Adrenal gland (tissue), 12 donors: ENCODE results near the gene TSC22D4. TPM values are rescaled to one million over a fixed set of nuclear protein-coding genes. Genes with fewer than 3 reads are reported as not detected.

Source experiments
- DNase-seq, 7 donors: peaks; one replicate each; pipeline ENCODE4 v3.0.0-alpha.2; 2019 to 2020
- H3K27ac ChIP-seq, 5 donors: fragments of 200-600 bp; sonication (generic) in 4 of 5; 1 replicate in 3 of 5; 2 replicates in 2 of 5; pipeline versions ENCODE4 v1.5.1 to v1.8.0; 2016 to 2020; ENCODE audit warnings: mild to moderate bottlenecking in 1 of 5
- H3K27me3 ChIP-seq: fragments of 200-600 bp; 2 replicates; pipeline ENCODE4 v1.8.0; 2021
- H3K36me3 ChIP-seq, 2 donors: fragments of 200-600 bp; replicated peaks in 1 of 2; 1 replicate in 1 of 2; 2 replicates in 1 of 2; pipeline versions ENCODE4 v1.5.1 to v1.8.0; 2018 to 2022
- H3K4me1 ChIP-seq, 2 donors: fragments of 200-600 bp; replicated peaks in 1 of 2; 1 replicate in 1 of 2; 2 replicates in 1 of 2; pipeline versions ENCODE4 v1.5.1 to v1.8.0; 2018 to 2021
- H3K4me3 ChIP-seq, 4 donors: fragments of 200-600 bp; sonication (generic) in 3 of 4; one replicate each; pipeline ENCODE4 v1.5.1; 2016 to 2018
- H3K9me3 ChIP-seq, 3 donors: fragments of 200-600 bp; sonication (generic) in 1 of 3; replicated peaks in 1 of 3; 1 replicate in 2 of 3; 2 replicates in 1 of 3; pipeline versions ENCODE4 v1.5.1 to v1.8.0; 2016 to 2021
- CTCF ChIP-seq, 6 experiments: fragments of 450-650 bp in 4 of 6; fragments of 200-600 bp in 2 of 6; sonication (generic) in 1 of 6; IDR thresholded peaks; 1 replicate in 5 of 6; 2 replicates in 1 of 6; pipeline versions ENCODE4 v1.5.1 to v1.8.0; 2016 to 2021; ENCODE audit warnings: antibody characterized with exemption in 6 of 6, mild to moderate bottlenecking in 2 of 6, moderate library complexity in 1 of 6
- POLR2A ChIP-seq, 2 donors: fragments of 450-650 bp; IDR thresholded peaks; one replicate each; pipeline ENCODE4 v1.6.1; 2017; ENCODE audit warnings: antibody characterized with exemption in 2 of 2, mild to moderate bottlenecking in 2 of 2, moderate library complexity in 1 of 2
- WGBS, 4 donors: extraction: QIAGEN DNeasy Blood & Tissue Kit in 2 of 4; methylation state at CpG; one replicate each; pipeline versions ENCODE4 v1.1.5 to v1.1.7; 2013 to 2017; 5-methylcytosine and 5-hydroxymethylcytosine counted together
- intact Hi-C, 2 donors: fragments of 100-400 bp; cut with DNase I; formaldehyde crosslinking; loops; one replicate each; pipeline versions ENCODE4 v1.14.1 to v1.15.0; 2022 to 2023
- polyA plus RNA-seq, 3 donors: library from polyadenylated mRNA; stranded (reverse); fragments of 200-250 nt in 2 of 3; fragments of 350-450 nt in 1 of 3; fragmentation: Illumina TruSeq in 1 of 3; extraction: RNeasy Lipid Tissue Mini Kit (QIAGEN cat#74804) in 1 of 3; gene quantifications; one replicate each; pipeline ENCODE4 v1.2.3, GENCODE V29; 2013 to 2014
- total RNA-seq, 9 donors: library from RNA; depleted of rRNA in 4 of 9; stranded (reverse); fragments of >200 nt in 4 of 9; fragments of 120-200 nt in 1 of 9; fragmentation: NEBNext Ultra II Directional in 1 of 9; extraction: Animal tissue kit (Norgen Biotek cat#: 25700) in 1 of 9; gene quantifications; one replicate each; pipeline versions ENCODE4 v1.1.0 to v1.2.4, GENCODE V29; 2013 to 2023
- donor health status: healthy with polysubstance abuse.
- donor health status: Bipolar disorder and iron deficiency.
- donor health status: DM: yes; HTN: yes; CAD: no.
- donor health status: DM: no; HTN: no; CAD: no.
- donor health status: DM: no; HTN: no; CAD: no.
- donor health status: DM: yes; HTN: yes; CAD: no.

The TSC22D4 gene
- total and polyA plus RNA-seq, 12 donors = 11.2 to 96.1 (median 60.7) TPM

DNA sequence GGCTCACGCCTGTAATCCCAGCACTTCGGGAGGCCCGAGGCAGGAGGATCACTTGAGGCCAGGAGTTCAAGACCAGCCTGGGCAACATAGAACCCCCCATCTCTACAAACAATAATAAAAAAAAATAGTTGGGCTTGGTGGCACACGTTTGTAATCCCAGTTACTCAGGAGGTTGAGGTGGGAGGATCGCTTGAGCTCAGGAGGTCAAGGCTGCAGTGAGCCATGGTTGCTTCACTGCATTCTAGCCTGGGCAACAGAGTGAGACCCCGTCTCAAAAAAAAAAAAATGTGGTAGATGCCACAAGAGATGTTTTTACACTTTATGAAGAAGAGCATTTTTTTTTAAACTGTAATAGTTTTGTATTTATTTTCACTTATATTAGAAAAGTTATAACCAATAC is 17.5 kb upstream of the TSC22D4 start:
- no peaks in the 10 kb centered on the region for H3K36me3 ChIP-seq
- TF ChIP-seq CTCF (IDR thresholded peaks at IDR 0.05) (no peak), POLR2A (IDR thresholded peaks at IDR 0.05) (no peak)
- intact Hi-C loops = no loop called here
- H3K9me3 ChIP-seq = no peaks in the 10 kb centered on the region
- H3K27ac ChIP-seq = no peak overlapping the region
- DNase-seq = no peak
- WGBS, 4 donors = 70 to 75% (median 73%) methylated on average over 6 of the region's 6 CpGs
- no peak overlapping the region for H3K4me3 ChIP-seq
- no peaks in the 10 kb centered on the region for H3K27me3 ChIP-seq
- H3K4me1 ChIP-seq = no peaks in the 10 kb centered on the region

- 45 to 52% (median 47%) methylated on average over 18 to 56 of the region's 56 CpGs for WGBS, 4 donors
- Histone ChIP-seq H3K9me3 (no peaks in the 10 kb centered on the region), H3K27me3 (no peaks in the 10 kb centered on the region), H3K27ac (peak overlapping the region in 2 of 5 donors; percentile 8 to 16), H3K4me3 (peak overlapping the region in 2 of 4 donors; percentile 8 to 50), H3K4me1 (peaks cover 0 to 4% of the 10 kb centered on the region in 2 donors), H3K36me3 (no peaks in the 10 kb centered on the region)
- DNase-seq = peak in 1 of 7 donors; percentile 39
- intact Hi-C loops = no loop called here
- TF ChIP-seq CTCF (IDR thresholded peaks at IDR 0.05) (no peak), POLR2A (IDR thresholded peaks at IDR 0.05) (no peak)
Measured at GRCh38 chr7:100493476-100494264, 14.7 kb upstream of the TSC22D4 start.

DNA sequence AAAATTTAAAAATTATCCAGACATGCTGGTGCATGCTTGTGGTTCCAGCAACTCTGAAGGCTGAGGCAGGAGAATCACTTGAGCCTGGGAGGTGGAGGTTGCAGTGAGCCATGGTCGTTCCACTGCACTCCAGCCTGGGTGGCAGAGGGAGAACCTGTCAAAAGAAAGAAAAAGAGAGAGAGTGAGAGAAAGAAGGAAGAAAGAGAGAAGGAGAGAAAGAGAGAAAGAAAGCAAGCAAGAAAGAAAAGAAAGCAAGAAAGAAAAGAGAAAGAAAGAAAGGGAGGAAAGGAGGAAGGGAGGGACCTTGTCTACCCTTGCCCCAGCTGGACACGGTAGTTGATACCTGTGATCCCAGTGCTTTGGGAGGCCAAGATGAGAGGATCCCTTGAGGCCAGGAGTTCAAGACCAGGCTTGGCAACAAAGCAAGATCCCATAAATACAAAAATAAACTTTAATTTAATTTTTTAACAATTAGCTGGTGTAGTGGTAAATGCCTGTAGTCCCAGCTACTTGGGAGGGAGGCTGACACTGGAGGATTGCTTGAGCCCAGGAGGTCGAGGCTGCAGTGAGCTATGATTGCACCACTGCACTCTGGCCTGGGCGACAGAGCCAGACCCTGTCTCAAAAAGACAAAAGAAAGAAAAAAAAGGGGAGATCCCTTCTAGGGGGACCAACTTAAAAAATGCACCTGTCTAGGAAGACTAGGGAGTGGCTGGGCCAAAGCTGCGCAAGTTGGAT is 13.9 kb upstream of the TSC22D4 start:
- Histone ChIP-seq H3K36me3 (no peaks in the 10 kb centered on the region), H3K9me3 (no peaks in the 10 kb centered on the region), H3K4me1 (peaks cover 0 to 4% of the 10 kb centered on the region in 2 donors), H3K27me3 (no peaks in the 10 kb centered on the region), H3K27ac (no peak overlapping the region), H3K4me3 (peak overlapping the region in 1 of 4 donors; percentile 50)
- TF ChIP-seq POLR2A (IDR thresholded peaks at IDR 0.05) (no peak), CTCF (IDR thresholded peaks at IDR 0.05) (no peak)
- WGBS, 4 donors = 88 to 91% (median 90%) methylated on average over 4 to 5 of the region's 5 CpGs
- DNase-seq = no peak
- intact Hi-C loops = no loop called here

- Histone ChIP-seq H3K4me3 (no peak overlapping the region), H3K9me3 (no peaks in the 10 kb centered on the region), H3K36me3 (no peaks in the 10 kb centered on the region), H3K27me3 (no peaks in the 10 kb centered on the region), H3K4me1 (peaks cover 0 to 4% of the 10 kb centered on the region in 2 donors), H3K27ac (no peak overlapping the region)
- TF ChIP-seq CTCF (IDR thresholded peaks at IDR 0.05) (no peak), POLR2A (IDR thresholded peaks at IDR 0.05) (no peak)
- intact Hi-C loops = no loop called here
- no peak for DNase-seq
- WGBS, 4 donors = 88 to 97% (median 96%) methylated on average over 5 of the region's 5 CpGs
Measured at GRCh38 chr7:100491192-100491578, 12.2 kb upstream of the TSC22D4 start.
